ENCODE results near the gene OPRD1.

The OPRD1 gene

GRCh38 chr1:28900562-28900961 lies 88.6 kb downstream of the OPRD1 start:
- TF ChIP-seq CTCF (IDR thresholded peaks at IDR 0.05; ENCODE audit: insufficient read depth, low read length, poor library complexity, severe bottlenecking): no peak
- no peak for TF ChIP-seq EZH2phosphoT487 (conservative IDR thresholded peaks at IDR 0.05; ENCODE audit: low read length)
- Histone ChIP-seq H3F3A (ENCODE audit: insufficient read depth) (no peaks in the 10 kb centered on the region), H3K9ac (ENCODE audit: low read length) (no peak overlapping the region), H2AFZ (ENCODE audit: low read depth, low read length, severe bottlenecking) (no peak overlapping the region), H3K36me3 (ENCODE audit: low read length) (no peaks in the 10 kb centered on the region), H3K4me3 (ENCODE audit: insufficient read depth, low read length, poor library complexity, severe bottlenecking) (no peak overlapping the region), H3K4me2 (ENCODE audit: low read depth, low read length, poor library complexity, severe bottlenecking) (no peak overlapping the region), H4K20me1 (ENCODE audit: low read depth, low read length) (peaks cover 3% of the 10 kb centered on the region; the same call in 1 of the 2 replicates), H3K9me3 (ENCODE audit: insufficient read depth, low read length) (no peaks in the 10 kb centered on the region), H3K9me2 (replicated peaks; ENCODE audit: insufficient read depth, low read length) (no peaks in the 10 kb centered on the region), H3K27ac (ENCODE audit: low read depth, low read length) (no peak overlapping the region), H3K27me3 (ENCODE audit: low read length) (no peaks in the 10 kb centered on the region), H3K79me2 (ENCODE audit: insufficient read depth, low read length) (peaks cover 69% of the 10 kb centered on the region)

GRCh38 chr1:28902738-28903137 lies 90.8 kb downstream of the OPRD1 start:
- no peaks in the 10 kb centered on the region for H3F3A ChIP-seq (ENCODE audit: insufficient read depth)
- H3K9ac ChIP-seq (ENCODE audit: low read length): no peak overlapping the region
- no peak overlapping the region for H3K4me2 ChIP-seq (ENCODE audit: low read depth, low read length, poor library complexity, severe bottlenecking)
- peaks cover 55% of the 10 kb centered on the region for H3K79me2 ChIP-seq (ENCODE audit: insufficient read depth, low read length)
- H4K20me1 ChIP-seq (ENCODE audit: low read depth, low read length): peaks cover 3% of the 10 kb centered on the region; the same call in 1 of the 2 replicates
- no peaks in the 10 kb centered on the region for H3K9me2 ChIP-seq (replicated peaks; ENCODE audit: insufficient read depth, low read length)
- H3K9me3 ChIP-seq (ENCODE audit: insufficient read depth, low read length): no peaks in the 10 kb centered on the region
- H3K4me3 ChIP-seq (ENCODE audit: insufficient read depth, low read length, poor library complexity, severe bottlenecking): no peak overlapping the region
- no peak overlapping the region for H2AFZ ChIP-seq (ENCODE audit: low read depth, low read length, severe bottlenecking)
- TF ChIP-seq EZH2phosphoT487 (conservative IDR thresholded peaks at IDR 0.05; ENCODE audit: low read length) (no peak), CTCF (IDR thresholded peaks at IDR 0.05; ENCODE audit: insufficient read depth, low read length, poor library complexity, severe bottlenecking) (no peak)
- H3K27me3 ChIP-seq (ENCODE audit: low read length): no peaks in the 10 kb centered on the region
- H3K27ac ChIP-seq (ENCODE audit: low read depth, low read length): no peak overlapping the region
- H3K36me3 ChIP-seq (ENCODE audit: low read length): no peaks in the 10 kb centered on the region

DNA sequence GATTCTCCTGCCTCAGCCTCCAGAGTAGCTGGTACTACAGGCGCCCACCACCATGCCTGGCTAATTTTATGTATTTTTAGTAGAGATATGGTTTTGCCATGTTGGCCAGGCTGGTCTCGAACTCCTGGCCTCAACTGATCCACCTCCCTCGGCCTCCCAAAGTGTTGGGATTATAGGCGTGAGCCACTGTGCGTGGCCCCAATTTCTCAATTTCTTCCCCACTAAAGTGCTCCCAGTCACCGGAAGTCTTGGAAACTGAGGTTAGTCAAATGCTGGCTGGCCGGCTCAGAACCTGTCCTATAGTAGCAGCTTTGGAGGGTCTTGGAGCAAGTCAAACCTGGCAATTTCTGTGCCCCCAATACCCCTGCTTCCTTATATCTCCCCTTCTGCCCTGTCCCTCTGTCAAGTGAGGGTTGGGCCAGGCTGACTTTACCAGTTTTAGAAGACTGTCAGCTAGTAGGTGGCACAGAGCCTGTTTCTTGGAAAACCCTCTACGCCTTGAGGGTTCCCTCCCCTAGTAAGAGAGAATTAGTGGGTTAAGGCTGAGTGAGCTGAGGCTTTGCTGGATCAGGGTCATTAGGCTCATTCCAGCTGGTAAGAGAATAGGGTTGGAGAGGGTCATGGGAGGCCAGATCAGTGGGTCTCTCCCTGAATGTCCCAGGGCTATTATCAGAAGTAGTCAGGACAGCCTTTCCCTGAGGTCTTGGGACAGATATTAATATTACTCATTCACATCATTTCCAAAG lies 94.1 kb downstream of the OPRD1 start:
- peaks cover 3% of the 10 kb centered on the region; the same call in 1 of the 2 replicates for H4K20me1 ChIP-seq (ENCODE audit: low read depth, low read length)
- H3K9me2 ChIP-seq (replicated peaks; ENCODE audit: insufficient read depth, low read length): no peaks in the 10 kb centered on the region
- no peak overlapping the region for H2AFZ ChIP-seq (ENCODE audit: low read depth, low read length, severe bottlenecking)
- 0 out of 2 replicates have a peak, but pooled peaks cover 3% of the 10 kb centered on the region for H3F3A ChIP-seq (ENCODE audit: insufficient read depth)
- no peak overlapping the region for H3K4me2 ChIP-seq (ENCODE audit: low read depth, low read length, poor library complexity, severe bottlenecking)
- no peaks in the 10 kb centered on the region for H3K36me3 ChIP-seq (ENCODE audit: low read length)
- no peak overlapping the region for H3K27ac ChIP-seq (ENCODE audit: low read depth, low read length)
- TF ChIP-seq EZH2phosphoT487 (conservative IDR thresholded peaks at IDR 0.05; ENCODE audit: low read length): no peak
- TF ChIP-seq CTCF (IDR thresholded peaks at IDR 0.05; ENCODE audit: insufficient read depth, low read length, poor library complexity, severe bottlenecking): no peak
- H3K4me3 ChIP-seq (ENCODE audit: insufficient read depth, low read length, poor library complexity, severe bottlenecking): no peak overlapping the region
- H3K9me3 ChIP-seq (ENCODE audit: insufficient read depth, low read length): no peaks in the 10 kb centered on the region
- H3K9ac ChIP-seq (ENCODE audit: low read length): no peak overlapping the region
- H3K79me2 ChIP-seq (ENCODE audit: insufficient read depth, low read length): peaks cover 50% of the 10 kb centered on the region
- no peaks in the 10 kb centered on the region for H3K27me3 ChIP-seq (ENCODE audit: low read length)
